MM.1S (cell line): Measurements from ENCODE around the gene NFYA.

Experiments
- CTCF ChIP-seq: fragments of 300-600 bp; sonication (generic); IDR thresholded peaks from 2 replicates; pipeline ENCODE4 v1.5.1; 2016; ENCODE audit warnings: antibody characterized with exemption, low read length, mixed read lengths
- EZH2 ChIP-seq: fragments of 300-600 bp; sonication (generic); optimal IDR thresholded peaks from 2 replicates; pipeline ENCODE3; 2017; ENCODE audit warnings: low read depth, mild to moderate bottlenecking, antibody characterized with exemption, low read length, mixed read lengths
- EZH2phosphoT487 ChIP-seq: fragments of 300-600 bp; sonication (generic); IDR thresholded peaks from 2 replicates; pipeline ENCODE4 v1.6.1; 2018; ENCODE audit warnings: antibody characterized with exemption, low read length

- TF ChIP-seq CTCF (no peak), EZH2 (no peak), EZH2phosphoT487 (no peak)
Observed at GRCh38 chr6:41132254-41132653, 59.5 kb downstream of the NFYA start.
